Caco-2 (cell line): ENCODE data around the gene SLC39A5. TPM values are rescaled to one million over a fixed set of nuclear protein-coding genes. Genes with fewer than 3 reads are reported as not detected.

Experiments used
- BruUV-seq: library from RNA; stranded (reverse); fragments of 400-500 nt; replicated peaks from 2 replicates; lab custom pipeline; 2021; lab: Mats Ljungman, UMichigan
- CTCF ChIA-PET: fragments of 300-600 bp; sonication (Branson Sonifier 250); formaldehyde crosslinking; loops from one replicate; lab custom pipeline; 2022; ENCODE audit warnings: antibody characterized with exemption; lab: Charles Lee
- POLR2A ChIA-PET: fragments of 300-600 bp; sonication (Branson Sonifier 250); formaldehyde crosslinking; loops from one replicate; lab custom pipeline; 2022; ENCODE audit warnings: antibody characterized with exemption; lab: Charles Lee
- DNase-seq, 2 experiments: peaks; one replicate each; pipeline versions ENCODE4 v3.0.0 to v3.0.0-alpha.2; 2020 to 2022
- H3K27me3 ChIP-seq: replicated peaks from 2 replicates; pipeline ENCODE4 v1.6.0; 2011; ENCODE audit warnings: low read length; ENCODE audit not compliant: control insufficient read depth, insufficient read depth
- H3K36me3 ChIP-seq: 2 replicates; pipeline ENCODE4 v1.5.1; 2011; ENCODE audit warnings: low read length; ENCODE audit not compliant: control insufficient read depth, insufficient read depth
- H3K4me1 ChIP-seq: fragments of 250-450 bp; sonication (Bioruptor Pico); 2 replicates; pipeline ENCODE4 v1.5.1; 2020; ENCODE audit warnings: mild to moderate bottlenecking
- H3K4me3 ChIP-seq: 2 replicates; pipeline ENCODE4 v1.5.1; 2011; ENCODE audit warnings: low read depth, mild to moderate bottlenecking, control low read depth, low read length
- H3K9me3 ChIP-seq: fragments of 250-450 bp; sonication (Bioruptor Pico); 2 replicates; pipeline ENCODE4 v1.5.1; 2020; ENCODE audit warnings: mild to moderate bottlenecking, moderate library complexity
- H3K27ac Mint-ChIP-seq: one replicate; pipeline ENCODE4 v1.8.0; 2022; ENCODE audit warnings: mixed read lengths; ENCODE audit not compliant: unreplicated experiment
- H3K27me3 Mint-ChIP-seq: one replicate; pipeline ENCODE4 v1.8.0; 2022; ENCODE audit warnings: mixed read lengths; ENCODE audit not compliant: insufficient read depth, unreplicated experiment
- H3K36me3 Mint-ChIP-seq: one replicate; pipeline ENCODE4 v1.8.0; 2022; ENCODE audit warnings: mild to moderate bottlenecking, mixed read lengths; ENCODE audit not compliant: insufficient read depth, unreplicated experiment
- H3K4me1 Mint-ChIP-seq: one replicate; pipeline ENCODE4 v1.8.0; 2022; ENCODE audit warnings: low read depth, mixed read lengths; ENCODE audit not compliant: unreplicated experiment
- H3K4me3 Mint-ChIP-seq: one replicate; pipeline ENCODE4 v1.8.0; 2022; ENCODE audit warnings: mild to moderate bottlenecking, moderate library complexity, mixed read lengths; ENCODE audit not compliant: unreplicated experiment
- H3K9me3 Mint-ChIP-seq: one replicate; pipeline ENCODE4 v1.8.0; 2022; ENCODE audit warnings: mixed read lengths; ENCODE audit not compliant: unreplicated experiment
- CTCF ChIP-seq, 2 experiments: fragments of 200-600 bp in 1 of 2; IDR thresholded peaks; 1 replicate in 1 of 2; 2 replicates in 1 of 2; pipeline versions ENCODE4 v1.5.1 to v1.8.0; 2011 to 2022; ENCODE audit warnings: antibody characterized with exemption in 1 of 2, control low read depth in 1 of 2, inconsistent platforms in 1 of 2, low read depth in 1 of 2, low read length in 1 of 2, mild to moderate bottlenecking in 1 of 2, moderate library complexity in 1 of 2; ENCODE audit not compliant: insufficient read depth in 1 of 2, severe bottlenecking in 1 of 2, unreplicated experiment in 1 of 2
- intact Hi-C: fragments of 100-400 bp; cut with micrococcal nuclease; formaldehyde crosslinking; loops from one replicate; pipeline ENCODE4 v1.10.0; 2022; ENCODE audit not compliant: unreplicated experiment
- total RNA-seq: library from RNA; stranded (reverse); gene quantifications from 2 replicates; pipeline ENCODE4 v1.2.3, GENCODE V29; 2022

SLC39A5 gene
- total RNA-seq, 1 experiment from 2014 or later = 110 TPM

- Mint-ChIP-seq H3K36me3 (peaks cover 53% of the 10 kb centered on the region), H3K27me3 (peaks cover 3% of the 10 kb centered on the region)
- CTCF ChIA-PET = interaction anchor here (0.5 to 3.8 kb wide), 8 partner anchors 36 to 1863 kb away, joined by 3 to 99 read pairs (median 12); partner anchors contain the start of genes ANKRD52, COPZ1, ESYT1 and MYL6B
Measured at GRCh38 chr12:56188131-56188777, 41.6 kb upstream of the SLC39A5 start.

GRCh38 chr12:56188778-56189098 lies 41.1 kb upstream of the SLC39A5 start:
- Mint-ChIP-seq H3K27me3 (peaks cover 3% of the 10 kb centered on the region), H3K9me3 (no peaks in the 10 kb centered on the region), H3K4me3 (peak overlapping the region; percentile 97), H3K36me3 (peaks cover 53% of the 10 kb centered on the region), H3K4me1 (peaks cover 26% of the 10 kb centered on the region), H3K27ac (peak overlapping the region; percentile 81)
- TF ChIP-seq CTCF (IDR thresholded peaks at IDR 0.05; ENCODE audit: insufficient read depth in 1 of 2, low read depth in 1 of 2, low read length in 1 of 2, severe bottlenecking in 1 of 2, unreplicated experiment in 1 of 2) = no peak
- H3K4me3 ChIP-seq = peak overlapping the region; percentile 49
- H3K9me3 ChIP-seq = no peaks in the 10 kb centered on the region
- ChIA-PET POLR2A (interaction anchor here (0.9 to 2.3 kb wide), 9 partner anchors 30 to 127 kb away, joined by 3 to 20 read pairs (median 7); partner anchors contain the start of genes CNPY2, COQ10A, ESYT1 and MYL6), CTCF (interaction anchor here (0.5 to 3.8 kb wide), 15 partner anchors 8 to 450 kb away, joined by 3 to 99 read pairs (median 7); partner anchors contain the start of genes ANKRD52, CNPY2, ESYT1 and MYL6)
- no TSS peak for BruUV-seq
- intact Hi-C loops = loop anchor here (1.0 to 2.0 kb wide), 2 partner anchors 29 to 62 kb away; no protein-coding TSS in a partner anchor
- H3K4me1 ChIP-seq = peaks cover 19% of the 10 kb centered on the region
- DNase-seq = no peak
- no peaks in the 10 kb centered on the region for H3K27me3 ChIP-seq
- peaks cover 3% of the 10 kb centered on the region for H3K36me3 ChIP-seq

More at GRCh38 chr12:56188131-56188777, 41.6 kb upstream of the SLC39A5 start:
- H3K36me3 ChIP-seq = peaks cover 3% of the 10 kb centered on the region
- DNase-seq = no peak
- H3K4me1 Mint-ChIP-seq = peaks cover 26% of the 10 kb centered on the region
- H3K4me3 Mint-ChIP-seq = peak overlapping the region; percentile 97
- BruUV-seq = no TSS peak
- POLR2A ChIA-PET = interaction anchor here (0.9 to 1.8 kb wide), 4 partner anchors 30 to 84 kb away, joined by 3 to 20 read pairs (median 5); partner anchors contain the start of genes MYL6, PA2G4, RNF41 and ZC3H10
- intact Hi-C loops = loop anchor here (2.0 kb wide), 1 partner anchor 61 kb away; no protein-coding TSS in a partner anchor
- no peaks in the 10 kb centered on the region for H3K9me3 ChIP-seq
- peaks cover 17% of the 10 kb centered on the region for H3K4me1 ChIP-seq
- no peak for TF ChIP-seq CTCF (IDR thresholded peaks at IDR 0.05; ENCODE audit: insufficient read depth in 1 of 2, low read depth in 1 of 2, low read length in 1 of 2, severe bottlenecking in 1 of 2, unreplicated experiment in 1 of 2)
- H3K27ac Mint-ChIP-seq = peak overlapping the region; percentile 81
- no peaks in the 10 kb centered on the region for H3K27me3 ChIP-seq
- H3K9me3 Mint-ChIP-seq = no peaks in the 10 kb centered on the region
- H3K4me3 ChIP-seq = peak overlapping the region; percentile 49
